Measurements from ENCODE around the gene FNDC3A.

The FNDC3A gene

DNA sequence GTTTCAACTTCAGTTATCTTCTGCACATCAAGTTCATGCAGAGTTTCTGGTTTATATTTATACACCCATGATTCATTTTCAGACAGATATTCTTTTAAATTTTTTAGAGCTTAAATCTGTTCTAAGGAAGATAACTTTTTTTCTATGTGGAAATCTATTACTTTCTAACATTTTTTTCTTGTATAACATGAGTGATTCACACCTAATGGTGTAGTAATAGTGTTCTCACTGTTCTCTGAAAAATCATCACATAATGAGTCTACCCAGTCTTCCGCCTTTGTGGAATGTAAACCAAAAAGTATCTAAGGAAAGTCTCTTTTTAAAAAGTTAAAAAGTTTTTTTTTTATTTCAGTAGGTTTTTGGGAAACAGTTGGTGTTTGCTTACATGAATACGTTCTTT lies 70.8 kb downstream of the FNDC3A start:
- Histone ChIP-seq H3K27ac (no peak overlapping the region), H2AFZ (ENCODE audit: low read depth) (no peak overlapping the region), H3K79me2 (ENCODE audit: insufficient read depth, low read depth) (no peaks in the 10 kb centered on the region; the same call in 1 of the 2 replicates), H3K4me2 (no peak overlapping the region), H3K9ac (no peak overlapping the region), H3K4me3 (IDR thresholded peaks at IDR 0.05; ENCODE audit: insufficient read depth, low read depth, low read length) (no peak overlapping the region), H4K20me1 (ENCODE audit: insufficient read depth) (no peaks in the 10 kb centered on the region), H3K36me3 (ENCODE audit: insufficient read depth) (no peaks in the 10 kb centered on the region), H3K27me3 (ENCODE audit: insufficient read depth, low read depth) (no peaks in the 10 kb centered on the region), H3K4me1 (ENCODE audit: low read depth, poor library complexity, severe bottlenecking) (no peaks in the 10 kb centered on the region)
- TF ChIP-seq, protein P1, sequence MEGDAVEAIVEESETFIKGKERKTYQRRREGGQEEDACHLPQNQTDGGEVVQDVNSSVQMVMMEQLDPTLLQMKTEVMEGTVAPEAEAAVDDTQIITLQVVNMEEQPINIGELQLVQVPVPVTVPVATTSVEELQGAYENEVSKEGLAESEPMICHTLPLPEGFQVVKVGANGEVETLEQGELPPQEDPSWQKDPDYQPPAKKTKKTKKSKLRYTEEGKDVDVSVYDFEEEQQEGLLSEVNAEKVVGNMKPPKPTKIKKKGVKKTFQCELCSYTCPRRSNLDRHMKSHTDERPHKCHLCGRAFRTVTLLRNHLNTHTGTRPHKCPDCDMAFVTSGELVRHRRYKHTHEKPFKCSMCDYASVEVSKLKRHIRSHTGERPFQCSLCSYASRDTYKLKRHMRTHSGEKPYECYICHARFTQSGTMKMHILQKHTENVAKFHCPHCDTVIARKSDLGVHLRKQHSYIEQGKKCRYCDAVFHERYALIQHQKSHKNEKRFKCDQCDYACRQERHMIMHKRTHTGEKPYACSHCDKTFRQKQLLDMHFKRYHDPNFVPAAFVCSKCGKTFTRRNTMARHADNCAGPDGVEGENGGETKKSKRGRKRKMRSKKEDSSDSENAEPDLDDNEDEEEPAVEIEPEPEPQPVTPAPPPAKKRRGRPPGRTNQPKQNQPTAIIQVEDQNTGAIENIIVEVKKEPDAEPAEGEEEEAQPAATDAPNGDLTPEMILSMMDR (conservative IDR thresholded peaks at IDR 0.05; ENCODE audit: low read depth, low read length) = no peak

DNA sequence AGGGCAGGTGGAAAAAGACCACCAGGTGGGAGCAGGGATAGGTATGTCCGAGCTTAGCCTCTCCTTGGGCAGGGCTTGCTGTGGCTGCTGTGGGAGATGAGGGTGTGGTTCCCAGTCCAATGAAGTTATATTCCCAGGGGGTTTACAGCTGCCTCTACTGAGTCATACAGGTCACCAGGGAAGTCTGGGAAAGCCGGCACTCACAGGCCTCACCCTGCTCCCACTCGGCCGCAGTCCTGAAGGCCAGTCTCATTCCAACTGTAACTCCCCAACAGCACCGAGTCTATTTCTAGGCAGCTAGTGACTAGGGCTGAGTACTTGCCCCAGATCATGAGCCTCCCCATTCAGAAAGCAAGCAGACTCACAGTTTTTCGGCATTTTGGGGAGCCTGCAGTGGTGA lies 77.1 kb downstream of the FNDC3A start:
- H4K20me1 ChIP-seq (ENCODE audit: insufficient read depth) = no peaks in the 10 kb centered on the region
- H3K79me2 ChIP-seq (ENCODE audit: insufficient read depth, low read depth) = no peaks in the 10 kb centered on the region; the same call in 1 of the 2 replicates
- no peak overlapping the region for H3K9ac ChIP-seq
- TF ChIP-seq, protein P1 (conservative IDR thresholded peaks at IDR 0.05; ENCODE audit: low read depth, low read length) = no peak
- H3K27ac ChIP-seq = no peak overlapping the region
- H3K4me2 ChIP-seq = no peak overlapping the region
- H3K36me3 ChIP-seq (ENCODE audit: insufficient read depth) = no peaks in the 10 kb centered on the region
- H3K4me3 ChIP-seq (IDR thresholded peaks at IDR 0.05; ENCODE audit: insufficient read depth, low read depth, low read length) = no peak overlapping the region
- no peaks in the 10 kb centered on the region for H3K4me1 ChIP-seq (ENCODE audit: low read depth, poor library complexity, severe bottlenecking)
- H2AFZ ChIP-seq (ENCODE audit: low read depth) = no peak overlapping the region
- H3K27me3 ChIP-seq (ENCODE audit: insufficient read depth, low read depth) = no peaks in the 10 kb centered on the region

DNA sequence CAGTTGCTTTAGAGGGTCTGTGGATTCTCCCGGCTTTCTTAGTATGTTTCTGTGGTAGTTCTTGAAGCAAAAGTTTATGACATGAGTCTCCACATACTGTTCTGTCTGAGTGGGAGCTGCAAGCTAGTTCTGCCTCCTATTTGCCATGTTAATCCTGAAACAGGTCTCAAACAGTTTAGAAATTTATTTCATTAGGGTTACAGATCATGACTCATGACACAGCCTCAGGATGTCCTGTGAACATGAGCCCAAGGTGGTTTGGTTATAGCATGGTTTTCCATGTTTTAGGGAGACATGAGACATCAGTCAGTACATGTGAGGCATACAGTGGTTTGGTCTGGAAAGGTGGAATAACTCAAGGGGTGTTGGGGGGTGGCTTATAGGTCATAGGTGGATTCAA lies 77.5 kb downstream of the FNDC3A start:
- Histone ChIP-seq H3K4me2 (no peak overlapping the region), H3K79me2 (ENCODE audit: insufficient read depth, low read depth) (no peaks in the 10 kb centered on the region; the same call in 1 of the 2 replicates), H3K9ac (no peak overlapping the region), H3K27me3 (ENCODE audit: insufficient read depth, low read depth) (no peaks in the 10 kb centered on the region), H3K27ac (no peak overlapping the region), H3K4me3 (IDR thresholded peaks at IDR 0.05; ENCODE audit: insufficient read depth, low read depth, low read length) (no peak overlapping the region), H4K20me1 (ENCODE audit: insufficient read depth) (no peaks in the 10 kb centered on the region), H2AFZ (ENCODE audit: low read depth) (no peak overlapping the region), H3K4me1 (ENCODE audit: low read depth, poor library complexity, severe bottlenecking) (no peaks in the 10 kb centered on the region), H3K36me3 (ENCODE audit: insufficient read depth) (no peaks in the 10 kb centered on the region)
- TF ChIP-seq, protein P1 (conservative IDR thresholded peaks at IDR 0.05; ENCODE audit: low read depth, low read length) = no peak

DNA sequence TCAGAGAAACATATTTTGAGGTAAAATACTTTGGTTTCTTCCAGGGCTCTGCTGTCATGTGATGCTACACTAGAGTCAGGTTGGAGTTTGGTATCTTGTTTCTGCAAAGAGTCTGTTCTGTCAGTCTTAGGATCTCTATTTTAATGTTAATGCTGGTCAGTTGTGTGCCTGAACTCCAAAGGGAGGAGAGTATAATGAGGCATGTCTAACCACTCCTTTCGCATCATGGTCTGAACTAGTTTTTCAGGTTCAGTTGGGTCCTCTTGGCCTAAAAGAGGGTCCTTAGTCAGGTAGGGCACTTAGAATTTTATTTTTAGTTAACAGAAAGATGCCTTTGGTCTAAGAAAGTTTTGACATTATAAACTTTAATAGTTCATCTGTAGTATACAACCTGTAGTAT lies 78.2 kb downstream of the FNDC3A start:
- Histone ChIP-seq H3K27me3 (ENCODE audit: insufficient read depth, low read depth) (no peaks in the 10 kb centered on the region), H3K4me2 (no peak overlapping the region), H3K36me3 (ENCODE audit: insufficient read depth) (no peaks in the 10 kb centered on the region), H2AFZ (ENCODE audit: low read depth) (no peak overlapping the region), H3K79me2 (ENCODE audit: insufficient read depth, low read depth) (no peaks in the 10 kb centered on the region; the same call in 1 of the 2 replicates), H3K4me3 (IDR thresholded peaks at IDR 0.05; ENCODE audit: insufficient read depth, low read depth, low read length) (no peak overlapping the region), H3K27ac (no peak overlapping the region), H3K9ac (no peak overlapping the region), H4K20me1 (ENCODE audit: insufficient read depth) (no peaks in the 10 kb centered on the region), H3K4me1 (ENCODE audit: low read depth, poor library complexity, severe bottlenecking) (no peaks in the 10 kb centered on the region)
- TF ChIP-seq, protein P1 (conservative IDR thresholded peaks at IDR 0.05; ENCODE audit: low read depth, low read length) = no peak

Measured in KMS-11 (cell line).